Lower leg skin (tissue), 4 donors: ENCODE results near the gene NRXN2. TPM values are rescaled to one million over a fixed set of nuclear protein-coding genes. Genes with fewer than 3 reads are reported as not detected.

ENCODE experiments used
- DNase-seq, 2 donors: peaks; one replicate each; pipeline ENCODE4 v3.0.0-alpha.2; 2019; ENCODE audit warnings: low spot score in 2 of 2
- H3K4me3 ChIP-seq: fragments of 200-600 bp; sonication (generic); 2 replicates; pipeline ENCODE4 v1.5.1; 2017; ENCODE audit warnings: mild to moderate bottlenecking, low read depth; ENCODE audit not compliant: poor library complexity, severe bottlenecking
- CTCF ChIP-seq, 3 donors: fragments of 450-650 bp; IDR thresholded peaks; one replicate each; pipeline ENCODE4 v1.5.1; 2016; ENCODE audit warnings: antibody characterized with exemption in 3 of 3, mild to moderate bottlenecking in 3 of 3, moderate library complexity in 2 of 3
- POLR2A ChIP-seq, 2 donors: fragments of 450-650 bp; IDR thresholded peaks; one replicate each; pipeline ENCODE4 v1.6.1; 2016 to 2017; ENCODE audit warnings: antibody characterized with exemption in 2 of 2, mild to moderate bottlenecking in 1 of 2, moderate library complexity in 1 of 2
- WGBS, 2 donors: methylation state at CpG; one replicate each; pipeline ENCODE4 v1.1.5; 2018; 5-methylcytosine and 5-hydroxymethylcytosine counted together
- intact Hi-C: fragments of 100-400 bp; cut with DNase I; formaldehyde crosslinking; loops from one replicate; pipeline ENCODE4 v1.15.0; 2023; ENCODE audit warnings: low total_unique reads
- total RNA-seq, 4 donors: library from RNA; depleted of rRNA; stranded (reverse); fragments of >200 nt; gene quantifications; one replicate each; pipeline ENCODE4 v1.1.0, GENCODE V29; 2016

NRXN2 gene
- total RNA-seq, 4 donors from 2014 or later = 0.27 to 7.0 (median 1.1) TPM; not detected in 1

DNA sequence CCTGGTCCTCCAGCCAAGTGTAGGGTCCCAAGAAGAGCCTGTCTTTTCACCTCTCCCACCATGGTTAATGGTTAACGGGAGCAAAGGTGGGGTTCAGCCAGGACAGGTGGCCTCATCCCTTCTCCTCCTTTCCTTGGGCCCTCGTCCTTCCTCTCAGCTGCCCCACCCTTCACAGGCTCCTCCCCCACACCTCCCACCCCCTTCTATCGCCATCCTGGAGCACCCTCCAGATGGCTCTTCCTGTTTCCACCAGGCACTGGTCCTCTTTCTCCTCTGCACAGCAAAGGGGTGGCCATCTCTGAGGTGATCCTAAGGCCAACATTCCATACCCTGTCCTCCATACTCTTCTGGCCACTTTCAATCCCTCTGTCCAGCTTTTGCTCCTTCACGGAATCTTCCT is 83.1 kb downstream of the NRXN2 start:
- intact Hi-C loops = loop anchor here (10.0 kb wide), 1 partner anchor 265 kb away; no protein-coding TSS in a partner anchor
- DNase-seq = no peak
- TF ChIP-seq CTCF (IDR thresholded peaks at IDR 0.05) (no peak), POLR2A (IDR thresholded peaks at IDR 0.05) (no peak)
- H3K4me3 ChIP-seq = no peak overlapping the region
- 69 to 85% methylated on average over 4 of the region's 4 CpGs for WGBS, 2 donors

DNA sequence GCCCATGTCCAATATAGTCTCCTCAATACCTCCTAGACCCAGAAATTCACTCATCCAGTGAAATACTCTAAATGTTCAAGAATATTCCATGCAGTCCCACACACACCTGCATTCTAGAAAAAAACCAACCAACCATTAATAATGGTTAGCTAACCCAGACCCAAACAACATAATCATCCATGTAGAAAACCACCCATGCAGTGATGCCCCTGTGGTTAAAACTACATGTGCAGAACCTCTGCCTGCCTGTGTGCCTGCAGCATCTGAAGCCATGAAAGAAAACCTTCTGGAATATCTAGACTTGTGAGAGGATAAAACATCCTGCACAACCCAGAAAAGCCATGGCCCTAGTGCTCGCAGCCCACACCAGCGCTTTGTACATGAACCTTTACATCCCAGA is 84.2 kb downstream of the NRXN2 start:
- DNase-seq = no peak
- intact Hi-C loops = no loop called here
- TF ChIP-seq CTCF (IDR thresholded peaks at IDR 0.05) (no peak), POLR2A (IDR thresholded peaks at IDR 0.05) (no peak)
- WGBS, 2 donors = 88 to 96% methylated on average over 2 of the region's 2 CpGs
- H3K4me3 ChIP-seq = no peak overlapping the region

DNA sequence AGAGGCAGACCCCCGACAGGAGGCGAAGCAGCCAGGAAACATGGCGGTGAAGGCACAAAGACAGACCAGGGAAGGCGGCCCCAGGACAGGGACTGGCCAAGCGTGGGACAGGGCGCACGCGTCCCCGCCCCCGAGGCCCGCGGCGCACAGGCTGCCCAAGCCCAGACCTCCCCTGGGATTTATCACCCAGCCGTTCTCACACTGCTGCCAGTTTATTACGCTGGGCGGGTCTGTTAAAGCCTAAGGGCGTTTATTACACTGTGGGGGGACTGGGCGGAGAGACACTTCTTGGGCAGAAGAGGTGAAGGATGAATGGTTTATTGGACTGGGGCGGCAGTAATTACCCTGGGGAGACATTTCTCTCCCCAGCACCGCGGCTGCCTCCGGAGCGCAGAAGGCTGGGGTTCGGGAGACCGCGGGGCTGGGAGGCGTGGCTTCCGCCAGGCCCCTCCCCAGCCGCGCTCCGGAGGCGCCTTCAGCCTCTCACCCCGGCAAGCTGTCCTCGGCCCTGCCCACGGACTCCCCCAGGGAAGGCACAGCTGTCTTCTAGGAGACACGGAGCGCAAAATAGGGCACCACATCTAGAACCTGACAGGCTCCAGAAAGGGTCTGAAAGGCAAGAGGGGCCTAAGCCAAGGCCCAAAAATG is 84.9 kb downstream of the NRXN2 start:
- intact Hi-C loops = no loop called here
- no peak for DNase-seq
- H3K4me3 ChIP-seq = no peak overlapping the region
- 8 to 12% methylated on average over 28 to 29 of the region's 37 CpGs for WGBS, 2 donors
- no peak for TF ChIP-seq CTCF (IDR thresholded peaks at IDR 0.05)
- TF ChIP-seq POLR2A (IDR thresholded peaks at IDR 0.05) = no peak

DNA sequence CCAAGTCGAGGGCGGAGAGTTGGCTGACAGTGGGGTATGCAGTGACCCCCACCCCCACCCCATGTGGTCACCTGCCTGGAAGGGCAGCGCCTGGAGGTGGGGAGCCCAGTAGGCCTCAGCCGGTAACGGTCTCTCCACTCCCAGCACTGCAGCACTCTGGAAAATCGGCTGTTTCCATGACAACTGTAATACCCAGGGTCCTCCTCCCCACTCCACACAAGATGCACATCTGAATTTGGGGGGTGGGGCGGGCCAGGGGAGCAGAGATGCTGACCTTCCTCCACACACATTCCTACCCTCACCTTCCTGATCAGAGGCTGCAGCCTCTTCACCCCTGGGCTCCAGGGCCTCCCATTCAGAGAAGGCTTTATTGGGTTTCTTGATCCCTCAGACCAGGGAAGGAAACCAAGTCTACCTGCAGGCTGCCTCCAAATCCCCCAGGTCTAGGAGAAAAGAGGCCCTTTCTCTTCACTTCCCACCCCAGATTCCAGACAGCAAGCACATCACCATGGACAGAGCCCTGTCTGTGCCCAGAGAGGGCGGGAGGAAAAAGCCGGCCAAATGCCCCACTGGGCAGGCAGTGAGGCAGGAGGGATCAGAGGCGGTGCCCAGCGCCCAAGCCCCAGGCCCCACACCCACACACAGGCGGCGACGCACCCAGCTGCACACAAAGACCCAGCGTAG is 85.5 kb downstream of the NRXN2 start:
- no peak for TF ChIP-seq POLR2A (IDR thresholded peaks at IDR 0.05)
- no peak for TF ChIP-seq CTCF (IDR thresholded peaks at IDR 0.05)
- WGBS, 2 donors = 37 to 53% methylated on average over 15 of the region's 15 CpGs
- intact Hi-C loops = no loop called here
- no peak overlapping the region for H3K4me3 ChIP-seq
- no peak for DNase-seq

DNA sequence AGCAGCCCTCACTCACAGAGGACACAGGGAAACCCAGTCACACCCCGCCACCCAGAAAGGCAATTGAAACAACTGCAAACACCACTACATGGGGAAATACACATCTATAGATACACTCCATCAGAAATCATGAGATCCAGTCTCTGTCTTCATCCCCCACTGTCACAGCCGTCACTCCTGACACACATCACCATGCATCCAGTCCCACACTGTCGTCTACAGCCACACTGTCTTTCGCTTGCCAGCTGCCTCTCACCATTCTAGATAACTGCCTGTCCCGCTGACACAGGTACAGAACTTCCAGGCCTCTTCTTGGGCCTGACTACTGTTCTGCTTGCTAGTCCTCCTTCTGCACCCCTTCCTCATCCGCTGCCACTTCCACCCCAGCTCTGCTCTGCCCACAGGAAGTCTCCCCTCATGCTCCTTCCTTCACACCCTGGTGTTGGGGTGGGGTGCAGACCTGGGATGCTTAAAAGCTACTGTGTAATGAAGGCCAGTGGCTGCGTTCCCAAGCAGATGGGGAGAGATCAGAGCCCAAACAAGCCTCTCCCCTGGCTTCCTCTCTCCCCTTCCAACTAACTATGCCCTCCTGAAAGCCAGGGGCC is 89.3 kb downstream of the NRXN2 start:
- no peak for TF ChIP-seq CTCF (IDR thresholded peaks at IDR 0.05)
- TF ChIP-seq POLR2A (IDR thresholded peaks at IDR 0.05) = no peak
- no peak overlapping the region for H3K4me3 ChIP-seq
- intact Hi-C loops = no loop called here
- 78 to 91% methylated on average over 7 of the region's 7 CpGs for WGBS, 2 donors
- no peak for DNase-seq
